Nephron progenitor cell (in vitro differentiated cells): Measurements from ENCODE around the gene RFX2.

ENCODE experiments used
- DNase-seq: peaks from one replicate; pipeline ENCODE4 v3.0.0; 2021
- H3K27ac Mint-ChIP-seq: 2 replicates; pipeline ENCODE4 v1.8.0; 2021; ENCODE audit warnings: mild to moderate bottlenecking, moderate library complexity, mixed read lengths
- H3K27me3 Mint-ChIP-seq: 2 replicates; pipeline ENCODE4 v1.8.0; 2021; ENCODE audit warnings: mild to moderate bottlenecking, low read depth, mixed read lengths; ENCODE audit not compliant: poor library complexity
- H3K36me3 Mint-ChIP-seq: 2 replicates; pipeline ENCODE4 v1.8.0; 2021; ENCODE audit warnings: low read depth, mixed read lengths
- H3K4me1 Mint-ChIP-seq: 2 replicates; pipeline ENCODE4 v1.8.0; 2021; ENCODE audit warnings: mixed read lengths
- H3K4me3 Mint-ChIP-seq: 2 replicates; pipeline ENCODE4 v1.8.0; 2021; ENCODE audit warnings: mild to moderate bottlenecking, moderate library complexity, mixed read lengths
- H3K9me3 Mint-ChIP-seq: 2 replicates; pipeline ENCODE4 v1.8.0; 2021; ENCODE audit warnings: mild to moderate bottlenecking, moderate library complexity, mixed read lengths
- TF ChIP-seq, protein P1 (sequence below): fragments of 200-600 bp; sonication (generic); IDR thresholded peaks from 2 replicates; pipeline ENCODE4 v1.5.0; 2021; ENCODE audit warnings: antibody characterized with exemption

The RFX2 gene

GRCh38 chr19:6044056-6044805 lies 66.1 kb downstream of the RFX2 start:
- no peak for DNase-seq
- TF ChIP-seq, protein P1, sequence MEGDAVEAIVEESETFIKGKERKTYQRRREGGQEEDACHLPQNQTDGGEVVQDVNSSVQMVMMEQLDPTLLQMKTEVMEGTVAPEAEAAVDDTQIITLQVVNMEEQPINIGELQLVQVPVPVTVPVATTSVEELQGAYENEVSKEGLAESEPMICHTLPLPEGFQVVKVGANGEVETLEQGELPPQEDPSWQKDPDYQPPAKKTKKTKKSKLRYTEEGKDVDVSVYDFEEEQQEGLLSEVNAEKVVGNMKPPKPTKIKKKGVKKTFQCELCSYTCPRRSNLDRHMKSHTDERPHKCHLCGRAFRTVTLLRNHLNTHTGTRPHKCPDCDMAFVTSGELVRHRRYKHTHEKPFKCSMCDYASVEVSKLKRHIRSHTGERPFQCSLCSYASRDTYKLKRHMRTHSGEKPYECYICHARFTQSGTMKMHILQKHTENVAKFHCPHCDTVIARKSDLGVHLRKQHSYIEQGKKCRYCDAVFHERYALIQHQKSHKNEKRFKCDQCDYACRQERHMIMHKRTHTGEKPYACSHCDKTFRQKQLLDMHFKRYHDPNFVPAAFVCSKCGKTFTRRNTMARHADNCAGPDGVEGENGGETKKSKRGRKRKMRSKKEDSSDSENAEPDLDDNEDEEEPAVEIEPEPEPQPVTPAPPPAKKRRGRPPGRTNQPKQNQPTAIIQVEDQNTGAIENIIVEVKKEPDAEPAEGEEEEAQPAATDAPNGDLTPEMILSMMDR, result no peak
- peaks cover 7% of the 10 kb centered on the region for H3K27me3 Mint-ChIP-seq
- no peak overlapping the region for H3K27ac Mint-ChIP-seq
- H3K36me3 Mint-ChIP-seq, result peaks cover 4% of the 10 kb centered on the region
- H3K9me3 Mint-ChIP-seq, result no peaks in the 10 kb centered on the region
- H3K4me1 Mint-ChIP-seq, result peaks cover 37% of the 10 kb centered on the region
- no peak overlapping the region for H3K4me3 Mint-ChIP-seq

DNA sequence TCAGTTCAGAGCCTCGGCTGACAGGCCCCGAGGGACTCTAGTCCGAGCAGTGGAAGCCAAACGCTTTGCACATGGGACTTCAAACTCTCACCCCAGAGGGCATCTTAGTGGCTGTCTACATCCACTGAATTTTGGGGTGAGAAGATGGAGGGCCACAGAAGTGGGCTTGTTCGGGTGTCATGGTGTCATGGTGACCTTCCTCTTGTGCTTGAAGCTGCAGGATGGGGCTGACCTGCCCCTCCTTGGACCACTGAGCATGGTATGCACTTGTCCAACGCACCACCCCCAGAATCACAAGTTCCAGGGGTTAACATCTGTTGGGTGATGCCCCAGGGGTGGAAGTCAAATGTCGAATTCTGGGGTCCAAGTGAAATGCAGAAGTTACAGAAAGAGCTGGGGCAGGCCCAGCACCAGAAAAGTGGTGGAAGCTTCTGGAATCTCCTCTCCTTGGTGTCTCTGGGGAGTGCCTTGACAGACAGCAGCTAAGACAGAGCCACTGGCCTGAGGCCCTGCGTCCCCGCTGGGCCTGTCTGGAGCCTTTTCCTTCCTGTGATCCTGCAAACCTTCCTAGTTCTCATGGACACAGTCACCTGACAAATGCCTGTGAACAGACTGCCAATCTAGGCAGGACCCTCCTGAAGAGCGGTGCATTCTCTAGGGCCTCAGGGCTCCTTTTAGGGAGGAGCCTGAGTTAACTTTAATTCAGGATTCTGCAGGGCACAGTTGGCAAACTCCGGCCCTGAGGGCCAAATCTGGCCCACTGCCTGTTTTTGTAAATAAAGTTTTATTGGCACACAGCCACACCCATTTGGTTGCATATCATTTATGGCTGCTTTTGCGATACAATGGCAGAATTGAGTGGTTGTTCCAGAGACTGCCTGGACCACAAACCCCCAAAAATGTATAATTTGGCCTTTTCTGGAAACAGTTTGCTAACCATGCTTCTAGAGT lies 67.2 kb downstream of the RFX2 start:
- peaks cover 4% of the 10 kb centered on the region for H3K9me3 Mint-ChIP-seq
- TF ChIP-seq, protein P1, result no peak
- peaks cover 14% of the 10 kb centered on the region for H3K36me3 Mint-ChIP-seq
- peaks cover 26% of the 10 kb centered on the region for H3K4me1 Mint-ChIP-seq
- DNase-seq, result no peak
- no peak overlapping the region for H3K27ac Mint-ChIP-seq
- peaks cover 5% of the 10 kb centered on the region for H3K27me3 Mint-ChIP-seq
- H3K4me3 Mint-ChIP-seq, result no peak overlapping the region

- TF ChIP-seq, protein P1, result no peak
- H3K27me3 Mint-ChIP-seq, result peaks cover 3% of the 10 kb centered on the region
- H3K9me3 Mint-ChIP-seq, result peaks cover 11% of the 10 kb centered on the region
- peaks cover 23% of the 10 kb centered on the region for H3K36me3 Mint-ChIP-seq
- H3K4me3 Mint-ChIP-seq, result no peak overlapping the region
- H3K27ac Mint-ChIP-seq, result no peak overlapping the region
- DNase-seq, result no peak
- peaks cover 19% of the 10 kb centered on the region for H3K4me1 Mint-ChIP-seq
Measured at GRCh38 chr19:6041991-6042481, 68.3 kb downstream of the RFX2 start.

- DNase-seq, result no peak
- peaks cover 29% of the 10 kb centered on the region for H3K36me3 Mint-ChIP-seq
- peaks cover 23% of the 10 kb centered on the region for H3K4me1 Mint-ChIP-seq
- TF ChIP-seq, protein P1, result no peak
- no peaks in the 10 kb centered on the region for H3K27me3 Mint-ChIP-seq
- peaks cover 20% of the 10 kb centered on the region for H3K9me3 Mint-ChIP-seq
- H3K27ac Mint-ChIP-seq, result no peak overlapping the region
- H3K4me3 Mint-ChIP-seq, result no peak overlapping the region
Measured at GRCh38 chr19:6041071-6041470, 69.2 kb downstream of the RFX2 start.

DNA sequence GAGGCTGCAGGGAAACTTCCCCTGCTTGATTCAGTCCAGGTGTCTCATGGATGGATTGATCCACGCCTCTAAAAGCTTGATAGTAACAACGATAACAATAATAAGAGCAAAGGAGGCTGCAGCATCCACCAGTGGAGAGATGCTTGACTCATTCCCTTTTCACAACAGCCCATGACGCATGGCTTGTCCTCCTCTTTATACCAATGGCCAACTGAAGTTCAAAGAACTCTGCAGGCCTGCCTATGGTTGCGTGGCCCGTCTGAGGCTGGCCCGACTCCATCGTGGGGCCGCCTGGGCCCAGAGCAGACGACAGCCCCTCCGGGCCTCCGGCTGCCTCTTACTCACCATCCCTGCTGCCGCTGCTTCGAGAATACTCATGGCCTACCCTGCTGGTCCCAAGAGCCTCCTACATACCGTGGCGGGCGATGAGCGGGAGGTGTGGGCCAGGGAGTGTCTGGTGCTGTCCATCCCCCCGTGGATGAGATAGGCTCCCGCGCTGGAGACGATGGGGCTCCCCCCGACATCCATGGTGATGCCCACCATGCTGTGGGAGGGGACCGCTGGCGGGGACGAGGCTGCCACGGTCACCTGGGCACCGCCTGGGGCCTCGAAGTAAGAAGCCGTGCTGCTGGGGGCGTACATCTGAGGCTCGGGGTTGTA lies 70.6 kb downstream of the RFX2 start:
- H3K4me3 Mint-ChIP-seq, result no peak overlapping the region
- H3K9me3 Mint-ChIP-seq, result peaks cover 20% of the 10 kb centered on the region
- no peak overlapping the region for H3K27ac Mint-ChIP-seq
- DNase-seq, result no peak
- no peaks in the 10 kb centered on the region for H3K27me3 Mint-ChIP-seq
- H3K36me3 Mint-ChIP-seq, result peaks cover 34% of the 10 kb centered on the region
- TF ChIP-seq, protein P1, result no peak
- H3K4me1 Mint-ChIP-seq, result peaks cover 29% of the 10 kb centered on the region
